ENCODE data around the gene TALDO1. TPM values are rescaled to one million over a fixed set of nuclear protein-coding genes. Genes with fewer than 3 reads are reported as not detected.

The TALDO1 gene
- total and polyA plus RNA-seq, 3 experiments from 2014 or later, result 184 to 246 (median 245) TPM

DNA sequence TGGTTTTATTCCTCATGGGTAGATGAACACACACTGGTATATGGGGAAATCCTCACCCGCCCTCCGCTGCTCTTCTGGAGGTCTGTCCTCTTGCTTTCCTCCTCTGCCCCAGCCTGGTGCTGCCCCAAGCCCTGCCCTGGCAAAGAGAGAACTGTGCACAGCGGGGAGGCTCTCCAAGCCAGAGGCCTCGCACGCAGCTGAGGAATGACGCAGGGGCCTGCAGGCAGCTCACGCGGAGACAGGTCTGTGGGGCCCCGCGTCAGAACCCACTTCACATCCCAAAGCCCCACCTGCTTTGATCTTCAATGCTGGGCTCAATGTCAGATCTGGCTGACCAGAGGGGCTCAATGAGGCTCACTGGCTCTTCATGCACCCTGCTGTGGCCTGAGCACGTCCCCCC, 20.0 kb downstream of the TALDO1 start:
- no peaks in the 10 kb centered on the region for H3K4me1 ChIP-seq (ENCODE audit: insufficient read depth, low read length)
- Mint-ChIP-seq H3K9me3 (no peaks in the 10 kb centered on the region), H3K27me3 (no peaks in the 10 kb centered on the region), H3K36me3 (peaks cover 0 to 52% (median 1%) of the 10 kb centered on the region in 3 donors), H3K27ac (peak overlapping the region in 2 of 8 donors; percentile 41 to 60), H3K4me3 (no peak overlapping the region), H3K4me1 (no peaks in the 10 kb centered on the region)
- no peaks in the 10 kb centered on the region for H3K27me3 ChIP-seq (ENCODE audit: insufficient read depth, low read length, poor library complexity, severe bottlenecking)
- CTCF ChIA-PET, result no interaction called here
- no peak overlapping the region for H3K27ac ChIP-seq (ENCODE audit: low read depth, low read length)
- POLR2A ChIA-PET, result no interaction called here
- H3K36me3 ChIP-seq (ENCODE audit: insufficient read depth, low read length), result peaks cover 18% of the 10 kb centered on the region
- no peaks in the 10 kb centered on the region for H3K9me3 ChIP-seq (ENCODE audit: low read length)
- DNase-seq, result no peak
- no peak overlapping the region for H3K4me3 ChIP-seq (ENCODE audit: low read length)

GRCh38 chr11:769887-770641, 22.8 kb downstream of the TALDO1 start:
- no peaks in the 10 kb centered on the region for H3K36me3 ChIP-seq (ENCODE audit: insufficient read depth, low read length)
- Mint-ChIP-seq H3K27me3 (no peaks in the 10 kb centered on the region), H3K27ac (no peak overlapping the region), H3K9me3 (no peaks in the 10 kb centered on the region), H3K4me1 (peaks cover 0 to 4% (median 4%) of the 10 kb centered on the region in 3 donors), H3K36me3 (peaks cover 0 to 27% (median 1%) of the 10 kb centered on the region in 3 donors), H3K4me3 (peak overlapping the region in 1 of 7 donors; percentile 13)
- H3K27ac ChIP-seq (ENCODE audit: low read depth, low read length), result no peak overlapping the region
- no peak overlapping the region for H3K4me3 ChIP-seq (ENCODE audit: low read length)
- ChIA-PET POLR2A (no interaction called here), CTCF (no interaction called here)
- H3K27me3 ChIP-seq (ENCODE audit: insufficient read depth, low read length, poor library complexity, severe bottlenecking), result no peaks in the 10 kb centered on the region
- no peaks in the 10 kb centered on the region for H3K9me3 ChIP-seq (ENCODE audit: low read length)
- no peaks in the 10 kb centered on the region for H3K4me1 ChIP-seq (ENCODE audit: insufficient read depth, low read length)
- no peak for DNase-seq

- Mint-ChIP-seq H3K36me3 (peaks cover 0 to 26% (median 1%) of the 10 kb centered on the region in 3 donors), H3K4me3 (no peak overlapping the region), H3K9me3 (no peaks in the 10 kb centered on the region), H3K4me1 (peaks cover 5 to 11% (median 9%) of the 10 kb centered on the region in 3 donors), H3K27me3 (no peaks in the 10 kb centered on the region), H3K27ac (no peak overlapping the region)
- ChIA-PET CTCF (no interaction called here), POLR2A (no interaction called here)
- no peak overlapping the region for H3K27ac ChIP-seq (ENCODE audit: low read depth, low read length)
- no peaks in the 10 kb centered on the region for H3K9me3 ChIP-seq (ENCODE audit: low read length)
- no peaks in the 10 kb centered on the region for H3K36me3 ChIP-seq (ENCODE audit: insufficient read depth, low read length)
- H3K4me3 ChIP-seq (ENCODE audit: low read length), result no peak overlapping the region
- H3K4me1 ChIP-seq (ENCODE audit: insufficient read depth, low read length), result peaks cover 7% of the 10 kb centered on the region
- H3K27me3 ChIP-seq (ENCODE audit: insufficient read depth, low read length, poor library complexity, severe bottlenecking), result no peaks in the 10 kb centered on the region
- no peak for DNase-seq
These were observed 23.7 kb downstream of the TALDO1 start for GRCh38 chr11:770642-771616.

GRCh38 chr11:771617-772204, 24.4 kb downstream of the TALDO1 start:
- Histone ChIP-seq H3K9me3 (ENCODE audit: low read length) (no peaks in the 10 kb centered on the region), H3K4me3 (ENCODE audit: low read length) (no peak overlapping the region), H3K36me3 (ENCODE audit: insufficient read depth, low read length) (no peaks in the 10 kb centered on the region), H3K4me1 (ENCODE audit: insufficient read depth, low read length) (peaks cover 13% of the 10 kb centered on the region), H3K27ac (ENCODE audit: low read depth, low read length) (no peak overlapping the region), H3K27me3 (ENCODE audit: insufficient read depth, low read length, poor library complexity, severe bottlenecking) (no peaks in the 10 kb centered on the region)
- Mint-ChIP-seq H3K4me3 (no peak overlapping the region), H3K27me3 (no peaks in the 10 kb centered on the region), H3K36me3 (peaks cover 0 to 21% (median 1%) of the 10 kb centered on the region in 3 donors), H3K4me1 (peaks cover 5 to 18% (median 14%) of the 10 kb centered on the region in 3 donors), H3K9me3 (no peaks in the 10 kb centered on the region), H3K27ac (no peak overlapping the region)
- ChIA-PET CTCF (no interaction called here), POLR2A (no interaction called here)
- DNase-seq, result no peak

DNA sequence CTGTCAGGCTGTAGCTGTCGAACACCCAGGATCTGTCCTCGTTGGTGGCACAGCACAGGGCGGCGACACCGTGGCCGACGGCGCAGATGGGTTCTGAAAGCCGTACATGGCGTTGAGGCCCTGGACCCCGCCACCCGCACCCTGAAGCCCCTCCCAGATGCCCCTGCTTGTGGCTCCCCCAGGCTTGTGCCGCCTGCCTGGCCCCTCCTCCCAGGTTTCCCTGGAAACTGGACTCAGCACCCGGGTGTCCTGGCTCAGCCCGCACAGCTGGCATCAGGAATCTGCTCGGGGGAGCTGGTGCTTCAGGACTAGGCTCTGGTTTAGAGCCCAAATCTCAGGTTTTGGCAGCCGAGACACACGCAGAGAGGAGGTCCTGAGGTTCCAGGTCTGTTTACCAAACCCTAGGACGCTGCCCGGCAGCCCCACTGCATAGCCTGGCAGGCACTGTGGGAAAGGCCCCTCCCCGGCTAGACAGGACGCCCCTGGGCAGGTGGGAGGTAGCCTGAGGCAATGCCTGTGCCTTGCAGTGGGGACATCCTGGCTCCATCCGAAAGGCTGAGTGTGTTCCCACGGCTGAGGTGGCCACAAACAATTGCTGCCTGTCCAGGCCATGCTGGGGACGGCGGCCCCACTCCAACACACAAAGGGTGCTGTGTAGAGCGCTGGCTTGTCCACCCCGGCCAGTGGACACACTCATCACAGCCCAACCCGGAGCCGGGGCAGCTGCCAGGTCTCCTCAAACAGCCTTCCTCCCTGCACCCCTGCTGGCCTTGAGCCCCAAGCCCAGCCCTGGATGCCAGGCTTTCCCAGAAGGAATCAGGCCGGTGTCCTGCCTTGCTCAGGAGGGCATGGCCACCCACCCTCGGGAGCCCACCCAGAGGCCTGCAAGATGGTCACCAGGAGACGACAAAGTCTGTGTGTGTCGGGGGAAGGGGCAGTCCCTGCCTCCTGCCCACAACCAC, 25.4 kb downstream of the TALDO1 start:
- Histone ChIP-seq H3K4me1 (ENCODE audit: insufficient read depth, low read length) (peaks cover 13% of the 10 kb centered on the region), H3K27me3 (ENCODE audit: insufficient read depth, low read length, poor library complexity, severe bottlenecking) (no peaks in the 10 kb centered on the region), H3K36me3 (ENCODE audit: insufficient read depth, low read length) (no peaks in the 10 kb centered on the region), H3K9me3 (ENCODE audit: low read length) (no peaks in the 10 kb centered on the region), H3K27ac (ENCODE audit: low read depth, low read length) (no peak overlapping the region), H3K4me3 (ENCODE audit: low read length) (no peak overlapping the region)
- Mint-ChIP-seq H3K9me3 (no peaks in the 10 kb centered on the region), H3K27me3 (no peaks in the 10 kb centered on the region), H3K27ac (no peak overlapping the region), H3K4me3 (peak overlapping the region in 1 of 7 donors; percentile 13), H3K36me3 (peaks cover 0 to 16% (median 1%) of the 10 kb centered on the region in 3 donors), H3K4me1 (peaks cover 5 to 19% (median 14%) of the 10 kb centered on the region in 3 donors)
- ChIA-PET CTCF (no interaction called here), POLR2A (no interaction called here)
- no peak for DNase-seq

GRCh38 chr11:773425-773824, 26.2 kb downstream of the TALDO1 start:
- CTCF ChIA-PET, result no interaction called here
- no peaks in the 10 kb centered on the region for H3K36me3 ChIP-seq (ENCODE audit: insufficient read depth, low read length)
- peak overlapping the region in 1 of 8 donors; percentile 32 for H3K27ac Mint-ChIP-seq
- POLR2A ChIA-PET, result no interaction called here
- H3K36me3 Mint-ChIP-seq, result peaks cover 0 to 16% (median 1%) of the 10 kb centered on the region in 3 donors
- H3K9me3 Mint-ChIP-seq, result no peaks in the 10 kb centered on the region
- H3K4me1 ChIP-seq (ENCODE audit: insufficient read depth, low read length), result peaks cover 19% of the 10 kb centered on the region
- no peak overlapping the region for H3K4me3 Mint-ChIP-seq
- no peaks in the 10 kb centered on the region for H3K27me3 Mint-ChIP-seq
- H3K27me3 ChIP-seq (ENCODE audit: insufficient read depth, low read length, poor library complexity, severe bottlenecking), result no peaks in the 10 kb centered on the region
- H3K4me1 Mint-ChIP-seq, result peaks cover 5 to 23% (median 14%) of the 10 kb centered on the region in 3 donors
- no peak overlapping the region for H3K27ac ChIP-seq (ENCODE audit: low read depth, low read length)
- no peaks in the 10 kb centered on the region for H3K9me3 ChIP-seq (ENCODE audit: low read length)
- DNase-seq, result no peak
- no peak overlapping the region for H3K4me3 ChIP-seq (ENCODE audit: low read length)

GRCh38 chr11:773830-774229, 26.6 kb downstream of the TALDO1 start:
- ChIA-PET CTCF (no interaction called here), POLR2A (no interaction called here)
- H3K9me3 ChIP-seq (ENCODE audit: low read length), result no peaks in the 10 kb centered on the region
- DNase-seq, result no peak
- no peaks in the 10 kb centered on the region for H3K27me3 ChIP-seq (ENCODE audit: insufficient read depth, low read length, poor library complexity, severe bottlenecking)
- Mint-ChIP-seq H3K4me3 (no peak overlapping the region), H3K27me3 (no peaks in the 10 kb centered on the region), H3K4me1 (peaks cover 5 to 24% (median 14%) of the 10 kb centered on the region in 3 donors), H3K36me3 (peaks cover 0 to 16% (median 1%) of the 10 kb centered on the region in 3 donors), H3K9me3 (no peaks in the 10 kb centered on the region), H3K27ac (no peak overlapping the region)
- H3K36me3 ChIP-seq (ENCODE audit: insufficient read depth, low read length), result no peaks in the 10 kb centered on the region
- no peak overlapping the region for H3K27ac ChIP-seq (ENCODE audit: low read depth, low read length)
- peaks cover 21% of the 10 kb centered on the region for H3K4me1 ChIP-seq (ENCODE audit: insufficient read depth, low read length)
- H3K4me3 ChIP-seq (ENCODE audit: low read length), result no peak overlapping the region
